Activated CD8-positive, alpha-beta memory T cell treated with anti-CD3 and anti-CD28 coated beads, Interleukin-2, amount 50 U/mL, for 48 hours (primary cell): ENCODE measurements around the gene KRTAP4-16.
"Not testable (repeated sequence)": the region's sequence is repeated elsewhere in the genome, so short reads cannot be mapped to it uniquely, and the experiment has no call there.

Experiments used
- DNase-seq: peaks from one replicate; pipeline ENCODE4 v3.0.0-alpha.2; 2020

The KRTAP4-16 gene

GRCh38 chr17:41069031-41069430, 33.0 kb downstream of the KRTAP4-16 start:
- DNase-seq: no peak

GRCh38 chr17:41067281-41067680, 34.7 kb downstream of the KRTAP4-16 start:
- DNase-seq: no peak

GRCh38 chr17:41065829-41066624, 36.0 kb downstream of the KRTAP4-16 start, which contains the start of gene KRTAP2-4:
KRTAP2-4 (minus strand) TSS chr17:41065879; CDS start chr17:41065845, 34 bp downstream.
- DNase-seq: no peak

GRCh38 chr17:41065016-41065689, 36.9 kb downstream of the KRTAP4-16 start:
- not testable (repeated sequence) for DNase-seq

GRCh38 chr17:41064301-41064700, 37.7 kb downstream of the KRTAP4-16 start:
- no peak for DNase-seq

GRCh38 chr17:41063449-41063848, 38.6 kb downstream of the KRTAP4-16 start:
- DNase-seq: no peak

GRCh38 chr17:41061964-41062363, 40.0 kb downstream of the KRTAP4-16 start:
- DNase-seq: no peak

GRCh38 chr17:41060052-41060604, 41.9 kb downstream of the KRTAP4-16 start, which contains the start of gene KRTAP2-3:
KRTAP2-3 (minus strand) TSS chr17:41060114; CDS start chr17:41060050, 64 bp downstream.
- DNase-seq: no peak

GRCh38 chr17:41059276-41060051, 42.5 kb downstream of the KRTAP4-16 start:
- not testable (repeated sequence) for DNase-seq

- no peak for DNase-seq
These were observed 43.3 kb downstream of the KRTAP4-16 start for GRCh38 chr17:41058741-41059140.

- no peak for DNase-seq
These were observed 44.5 kb downstream of the KRTAP4-16 start for GRCh38 chr17:41057547-41057946.

GRCh38 chr17:41055130-41055529, 46.9 kb downstream of the KRTAP4-16 start, which contains the start of gene KRTAP2-2:
KRTAP2-2 (minus strand) TSS chr17:41055230; CDS start chr17:41055211, 19 bp downstream.
- DNase-seq: not testable (repeated sequence)

- DNase-seq: not testable (repeated sequence)
These were observed 47.5 kb downstream of the KRTAP4-16 start for GRCh38 chr17:41054556-41054955.

- DNase-seq: no peak
These were observed 48.0 kb downstream of the KRTAP4-16 start for GRCh38 chr17:41054025-41054424.

- no peak for DNase-seq
These were observed 49.4 kb downstream of the KRTAP4-16 start for GRCh38 chr17:41052566-41052965.
